PC-9 (cell line): ENCODE results near the gene C3orf20.

Experiments
- CTCF ChIP-seq: fragments of 200-600 bp; sonication (generic); conservative IDR thresholded peaks from 2 replicates; pipeline ENCODE4 v1.6.1; 2017; ENCODE audit warnings: mixed run types, antibody characterized with exemption, mild to moderate bottlenecking, moderate library complexity
- EZH2 ChIP-seq: fragments of 200-600 bp; sonication (generic); IDR thresholded peaks from 2 replicates; pipeline ENCODE4 v1.8.0; 2017; ENCODE audit warnings: antibody characterized with exemption, low read depth

GRCh38 chr3:14678015-14678503 is 3.1 kb downstream of the C3orf20 start:
- no peak for TF ChIP-seq CTCF
- no peak for TF ChIP-seq EZH2
